ENCODE results near the gene MCHR1. TPM values are rescaled to one million over a fixed set of nuclear protein-coding genes. Genes with fewer than 3 reads are reported as not detected.
"Not testable (repeated sequence)": the region's sequence is repeated elsewhere in the genome, so short reads cannot be mapped to it uniquely, and the experiment has no call there.

MCHR1 gene
- polyA plus RNA-seq, 2 of the 4 experiments (the other 2 are of a cell fraction) = not detected

DNA sequence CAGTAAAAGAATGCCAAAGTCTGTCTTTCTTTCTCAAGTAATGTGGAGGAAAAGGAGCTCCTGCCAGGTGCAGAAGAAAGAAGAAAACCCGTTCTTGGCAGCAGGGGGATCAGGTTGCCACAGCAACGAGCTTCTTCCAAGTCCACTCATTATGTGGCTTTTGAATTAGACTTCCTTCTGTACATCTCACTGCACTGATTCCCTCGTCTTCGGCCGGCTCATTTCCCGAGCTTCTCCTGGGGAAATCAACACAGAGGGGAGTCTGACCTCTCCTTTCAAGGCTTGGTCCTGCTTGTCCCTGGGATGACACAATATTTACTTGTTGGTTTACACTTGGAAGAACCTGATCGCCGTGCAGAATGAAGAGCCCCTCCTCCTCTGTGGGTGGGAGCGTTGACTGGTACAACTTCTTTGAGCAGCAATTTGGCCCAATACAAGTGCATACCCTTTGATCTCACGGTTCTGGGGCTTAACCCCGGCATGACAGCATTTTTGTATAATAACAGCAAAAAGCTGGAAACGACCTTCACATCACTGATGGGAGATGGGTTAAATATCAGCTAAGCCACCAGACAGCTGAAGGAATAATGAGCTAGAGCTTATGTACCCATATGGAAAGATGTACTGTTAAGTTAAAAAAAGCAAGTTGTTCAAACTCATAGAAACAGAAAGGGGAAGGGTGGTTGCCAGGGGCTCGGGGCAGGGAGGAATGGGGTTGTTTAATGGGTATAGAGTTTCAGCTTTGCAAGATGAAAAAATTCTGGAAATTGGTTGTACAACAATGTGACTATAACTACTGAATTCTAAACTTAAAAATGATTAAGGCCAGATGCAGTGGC, 35.4 kb downstream of the MCHR1 start (continued):
- TF ChIP-seq, protein P1, sequence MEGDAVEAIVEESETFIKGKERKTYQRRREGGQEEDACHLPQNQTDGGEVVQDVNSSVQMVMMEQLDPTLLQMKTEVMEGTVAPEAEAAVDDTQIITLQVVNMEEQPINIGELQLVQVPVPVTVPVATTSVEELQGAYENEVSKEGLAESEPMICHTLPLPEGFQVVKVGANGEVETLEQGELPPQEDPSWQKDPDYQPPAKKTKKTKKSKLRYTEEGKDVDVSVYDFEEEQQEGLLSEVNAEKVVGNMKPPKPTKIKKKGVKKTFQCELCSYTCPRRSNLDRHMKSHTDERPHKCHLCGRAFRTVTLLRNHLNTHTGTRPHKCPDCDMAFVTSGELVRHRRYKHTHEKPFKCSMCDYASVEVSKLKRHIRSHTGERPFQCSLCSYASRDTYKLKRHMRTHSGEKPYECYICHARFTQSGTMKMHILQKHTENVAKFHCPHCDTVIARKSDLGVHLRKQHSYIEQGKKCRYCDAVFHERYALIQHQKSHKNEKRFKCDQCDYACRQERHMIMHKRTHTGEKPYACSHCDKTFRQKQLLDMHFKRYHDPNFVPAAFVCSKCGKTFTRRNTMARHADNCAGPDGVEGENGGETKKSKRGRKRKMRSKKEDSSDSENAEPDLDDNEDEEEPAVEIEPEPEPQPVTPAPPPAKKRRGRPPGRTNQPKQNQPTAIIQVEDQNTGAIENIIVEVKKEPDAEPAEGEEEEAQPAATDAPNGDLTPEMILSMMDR (IDR thresholded peaks at IDR 0.05) = no peak
- TF ChIP-seq NFE2L2 (conservative IDR thresholded peaks at IDR 0.05; ENCODE audit: low read length) (no peak), POLR2A (IDR thresholded peaks at IDR 0.05; ENCODE audit: low read length) (no peak)

DNA sequence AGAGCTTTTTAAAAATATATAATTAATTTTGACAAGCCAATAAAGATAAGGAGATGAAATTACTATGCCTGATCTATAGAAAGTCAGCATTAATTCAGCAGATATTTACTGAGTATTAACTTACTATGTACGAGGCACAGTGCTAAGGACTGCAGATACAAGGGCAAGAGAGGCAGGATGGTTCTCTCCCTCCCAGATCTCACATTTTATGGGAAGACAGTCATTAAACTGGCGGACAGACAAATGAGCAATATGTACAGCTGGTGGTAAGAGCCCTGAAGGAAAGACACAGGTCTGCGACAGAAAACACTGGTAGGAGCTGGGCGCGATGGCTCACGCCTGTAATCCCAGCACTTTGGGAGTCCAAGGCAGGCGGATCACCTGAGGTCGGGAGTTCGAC, 36.8 kb downstream of the MCHR1 start:
- Histone ChIP-seq H3K4me1 (peaks cover 41% of the 10 kb centered on the region), H3K4me2 (no peak overlapping the region), H3K9me3 (no peaks in the 10 kb centered on the region), H3K4me3 (no peak overlapping the region), H3K27ac (peak overlapping the region; percentile 1 to 7; a peak in 2 of 6 replicates)
- POLR2A ChIA-PET = no interaction called here
- 90% methylated on average over 9 of the region's 9 CpGs for WGBS (ENCODE audit: missing lambda C conversion rate)
- DNase-seq (ENCODE audit: low read depth in 1 of 2, low spot score in 1 of 2) = no peak
- TF ChIP-seq, protein P1 (IDR thresholded peaks at IDR 0.05) = no peak
- TF ChIP-seq CBX2 (IDR thresholded peaks at IDR 0.05; ENCODE audit: borderline replicate concordance, low read depth) (no peak), BHLHE40 (IDR thresholded peaks at IDR 0.05; ENCODE audit: low read depth, low read length) (no peak), HOXB13 (CRISPR knock-in tag; IDR thresholded peaks at IDR 0.05; ENCODE audit: low read depth) (no peak), NR3C1 (IDR thresholded peaks at IDR 0.05) (no peak), CEBPB (IDR thresholded peaks at IDR 0.05) (no peak), HMGXB4 (CRISPR knock-in tag; IDR thresholded peaks at IDR 0.05; ENCODE audit: borderline replicate concordance) (no peak), NFE2L2 (conservative IDR thresholded peaks at IDR 0.05; ENCODE audit: low read length) (no peak)
- ATAC-seq = no peak
- FAIRE-seq = no peak
- CTCF ChIA-PET = interaction anchor here (0.6 to 5.2 kb wide), 5 partner anchors 33 to 306 kb away, joined by 3 to 23 read pairs (median 3); no protein-coding TSS in a partner anchor

DNA sequence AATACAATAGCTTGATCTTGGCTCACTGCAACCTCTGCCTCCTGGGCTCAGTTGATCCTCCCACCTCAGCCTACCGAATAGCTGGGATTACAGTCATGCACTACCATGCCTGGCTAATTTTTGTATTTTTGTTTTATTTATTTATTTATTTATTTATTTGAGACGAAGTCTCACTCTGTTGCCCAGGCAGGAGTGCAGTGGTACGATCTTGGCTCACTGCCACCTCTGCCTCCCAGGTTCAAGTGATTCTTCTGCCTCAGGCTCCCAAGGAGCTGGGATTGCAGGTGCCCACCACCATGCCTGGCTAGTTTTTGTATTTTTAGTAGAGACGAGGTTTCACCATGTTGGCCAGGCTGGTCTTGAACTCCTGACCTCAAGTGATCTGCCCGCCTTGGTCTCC, 38.4 kb downstream of the MCHR1 start:
- DNase-seq (ENCODE audit: low read depth in 1 of 2, low spot score in 1 of 2); H3K27ac ChIP-seq; H3K9me3 ChIP-seq; ATAC-seq; H3K4me2 ChIP-seq; H3K4me3 ChIP-seq; FAIRE-seq: not testable (repeated sequence)
- 80% methylated on average over 5 of the region's 5 CpGs for WGBS (ENCODE audit: missing lambda C conversion rate)
- ChIA-PET POLR2A (interaction anchor here (1.1 kb wide), 1 partner anchor 26 kb away, joined by 3 read pairs; no protein-coding TSS in a partner anchor), CTCF (interaction anchor here (1.0 to 5.2 kb wide), 2 partner anchors 18 to 34 kb away, joined by 4 to 23 read pairs; no protein-coding TSS in a partner anchor)
- H3K4me1 ChIP-seq = peaks cover 34% of the 10 kb centered on the region

DNA sequence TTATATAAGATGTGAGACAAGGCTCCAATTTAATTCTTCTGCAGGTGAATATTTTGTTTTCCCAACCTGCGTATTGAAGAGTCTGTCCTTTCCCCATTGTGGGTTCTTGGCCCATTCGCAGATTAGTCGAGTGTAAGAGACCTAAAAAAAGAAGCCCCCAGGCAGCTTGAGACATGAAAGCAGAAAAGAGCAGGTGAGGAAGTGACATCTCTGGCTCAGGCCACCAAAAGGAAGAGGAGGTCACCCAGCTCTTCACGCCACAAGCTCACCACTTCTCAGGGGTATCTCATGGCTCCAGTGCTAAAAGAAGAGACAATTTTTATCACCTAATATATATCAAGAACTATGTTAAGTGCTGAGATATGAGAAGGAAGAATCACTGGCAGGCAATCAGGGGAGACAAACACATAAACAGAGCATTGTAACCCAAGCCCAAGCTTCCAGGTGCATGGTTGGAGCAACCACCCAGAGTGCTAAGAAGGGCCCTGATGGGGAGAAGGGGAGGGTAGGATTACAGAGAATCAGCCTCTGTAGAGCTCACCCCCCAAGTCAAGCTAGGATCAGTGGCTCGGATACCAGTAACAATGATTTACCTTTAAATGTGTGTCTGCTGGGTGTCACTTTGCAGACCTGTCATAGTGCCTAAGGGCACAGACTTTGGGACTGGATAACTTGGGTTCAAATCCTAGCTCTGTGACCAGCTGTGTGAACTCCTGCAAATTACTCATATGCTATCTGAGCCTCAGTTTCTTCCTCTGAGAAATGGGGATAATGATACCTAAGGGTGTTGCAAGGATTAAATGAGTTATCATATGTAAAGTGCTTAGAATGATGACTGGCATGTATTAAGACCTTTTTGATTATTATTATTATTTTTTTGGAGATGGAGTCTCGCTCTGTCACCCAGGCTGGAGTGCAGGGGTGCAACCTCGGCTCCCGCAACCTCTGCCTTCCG, 39.2 kb downstream of the MCHR1 start:
- ATAC-seq (no peak), FAIRE-seq (no peak), DNase-seq (ENCODE audit: low read depth in 1 of 2, low spot score in 1 of 2) (no peak)
- no peak overlapping the region for H3K4me2 ChIP-seq
- ChIA-PET POLR2A (no interaction called here), CTCF (interaction anchor here (3.8 to 5.2 kb wide), 2 partner anchors 35 to 42 kb away, joined by 12 to 23 read pairs; no protein-coding TSS in a partner anchor)
- peaks cover 34% of the 10 kb centered on the region for H3K4me1 ChIP-seq
- no peaks in the 10 kb centered on the region for H3K9me3 ChIP-seq
- 89% methylated on average over 9 of the region's 9 CpGs for WGBS (ENCODE audit: missing lambda C conversion rate)
- H3K27ac ChIP-seq = no peak overlapping the region
- H3K4me3 ChIP-seq = no peak overlapping the region
- no peak for TF ChIP-seq ZFP36 (IDR thresholded peaks at IDR 0.05; ENCODE audit: borderline replicate concordance, partially characterized antibody)
- TF ChIP-seq, protein P2, sequence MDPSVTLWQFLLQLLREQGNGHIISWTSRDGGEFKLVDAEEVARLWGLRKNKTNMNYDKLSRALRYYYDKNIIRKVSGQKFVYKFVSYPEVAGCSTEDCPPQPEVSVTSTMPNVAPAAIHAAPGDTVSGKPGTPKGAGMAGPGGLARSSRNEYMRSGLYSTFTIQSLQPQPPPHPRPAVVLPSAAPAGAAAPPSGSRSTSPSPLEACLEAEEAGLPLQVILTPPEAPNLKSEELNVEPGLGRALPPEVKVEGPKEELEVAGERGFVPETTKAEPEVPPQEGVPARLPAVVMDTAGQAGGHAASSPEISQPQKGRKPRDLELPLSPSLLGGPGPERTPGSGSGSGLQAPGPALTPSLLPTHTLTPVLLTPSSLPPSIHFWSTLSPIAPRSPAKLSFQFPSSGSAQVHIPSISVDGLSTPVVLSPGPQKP (IDR thresholded peaks at IDR 0.05; ENCODE audit: low read depth, low read length) = no peak
- no peak for TF ChIP-seq SREBF2 (IDR thresholded peaks at IDR 0.05)
- TF ChIP-seq, protein P1 (IDR thresholded peaks at IDR 0.05) = no peak
- TF ChIP-seq MAFK (IDR thresholded peaks at IDR 0.05; ENCODE audit: partially characterized antibody) = no peak
- TF ChIP-seq NPAS2 (CRISPR knock-in tag; IDR thresholded peaks at IDR 0.05; ENCODE audit: borderline replicate concordance) = no peak
- no peak for TF ChIP-seq SMC3 (IDR thresholded peaks at IDR 0.05)

Data from A549 (cell line).